Measurements from ENCODE around the gene HHEX. TPM values are rescaled to one million over a fixed set of nuclear protein-coding genes. Genes with fewer than 3 reads are reported as not detected.

HHEX gene
- total RNA-seq, 1 donor from 2014 or later, result 1.1 TPM

DNA sequence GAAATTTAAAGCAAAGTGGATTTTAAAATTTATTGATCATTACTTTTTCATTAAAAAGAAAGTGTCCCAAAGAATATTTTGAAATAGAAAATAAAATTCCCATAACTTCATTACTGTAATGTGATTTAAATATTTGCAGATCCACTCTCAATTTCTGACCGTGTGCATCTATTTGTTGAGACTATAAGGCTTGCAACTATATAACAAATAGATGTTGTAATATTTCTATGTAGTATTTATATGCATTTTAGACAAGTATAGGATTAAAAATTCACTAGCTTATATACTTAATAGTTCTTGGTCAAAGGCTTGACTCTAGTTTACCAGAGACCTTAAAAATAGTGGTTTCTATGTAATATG lies 3.8 kb downstream of the HHEX start:
- ATAC-seq, result no peak

DNA sequence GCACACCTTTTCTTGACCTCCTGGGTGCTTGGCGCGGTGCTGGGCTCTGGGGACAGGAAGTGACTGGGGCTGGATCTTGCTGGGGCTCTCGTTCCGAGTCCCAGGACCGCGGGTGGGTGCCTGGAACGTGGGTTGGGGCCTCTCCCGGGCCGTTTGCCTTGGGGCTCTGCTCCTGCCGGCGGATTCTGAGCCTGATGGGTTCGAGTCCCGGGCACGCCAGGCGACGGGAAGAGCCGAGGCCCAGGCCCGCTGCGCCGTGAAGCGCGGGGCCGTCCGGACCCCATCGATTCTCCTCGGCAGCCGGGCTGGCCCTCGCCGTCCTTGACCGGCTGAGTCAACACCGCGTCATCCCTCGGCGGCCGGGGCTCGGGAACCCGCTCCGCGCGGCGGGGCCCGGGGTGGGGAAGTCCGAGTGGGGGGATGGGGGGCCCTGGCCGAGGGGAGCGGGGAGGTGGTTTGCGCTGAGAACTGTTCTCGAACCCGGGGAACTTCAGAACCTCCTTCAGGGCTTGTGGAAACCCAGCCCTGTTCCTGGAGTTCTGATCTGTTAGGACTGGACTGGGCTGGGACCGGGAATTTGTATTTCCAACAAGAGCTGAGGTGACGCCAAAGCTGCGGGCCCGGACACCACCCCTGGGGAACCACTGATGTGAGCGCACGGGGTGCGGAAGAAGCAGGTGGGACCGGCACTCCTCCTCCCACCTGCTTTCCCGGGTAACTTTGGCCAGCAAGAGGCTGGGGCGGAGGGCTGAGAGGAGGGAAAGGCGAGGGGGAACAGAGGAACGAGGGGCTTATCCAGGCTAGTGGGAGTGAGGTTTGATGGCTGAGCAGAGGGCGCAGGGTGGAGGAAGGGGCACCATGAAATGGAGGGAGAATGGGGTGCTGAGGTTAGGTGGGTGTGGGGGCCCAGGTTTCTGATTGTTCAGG lies 6.2 kb downstream of the HHEX start:
- ATAC-seq, result no peak

DNA sequence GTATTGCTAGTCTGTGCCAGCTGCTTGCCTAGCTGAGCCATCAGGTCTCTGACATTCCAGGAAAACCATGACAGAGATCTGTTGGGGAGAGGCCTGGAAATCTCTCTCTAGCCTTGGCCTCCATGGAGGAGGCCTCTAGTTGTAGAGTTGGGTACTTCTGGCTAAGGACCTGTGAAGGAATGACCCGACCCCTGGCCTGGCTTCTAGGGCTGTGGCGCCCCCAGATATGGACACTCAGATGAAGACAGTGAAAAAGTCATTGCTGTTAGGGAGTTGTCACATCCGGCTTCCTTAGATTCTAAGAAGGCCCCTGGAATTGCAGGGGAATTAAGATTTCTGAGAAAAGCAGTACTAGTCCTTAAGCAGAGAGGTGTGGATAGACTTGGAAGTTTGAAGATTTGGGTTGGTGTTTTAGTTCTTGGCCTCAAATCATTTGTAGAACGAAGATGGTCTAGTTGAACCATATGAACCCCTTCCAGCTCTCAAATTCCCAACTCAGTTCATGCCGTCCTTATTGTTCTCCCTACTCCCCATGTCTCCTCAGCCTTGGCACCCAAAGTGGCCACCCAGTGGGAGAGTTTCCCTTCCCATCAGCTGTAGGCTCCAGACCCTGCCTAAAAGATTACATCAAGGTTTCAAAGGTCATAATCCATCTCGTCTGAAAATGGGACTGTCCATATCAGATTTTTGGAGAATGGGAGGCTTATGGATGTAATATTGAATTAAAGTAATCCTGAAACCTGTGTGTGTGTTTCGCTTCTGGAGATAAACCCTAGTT lies 7.0 kb downstream of the HHEX start:
- no peak for ATAC-seq

DNA sequence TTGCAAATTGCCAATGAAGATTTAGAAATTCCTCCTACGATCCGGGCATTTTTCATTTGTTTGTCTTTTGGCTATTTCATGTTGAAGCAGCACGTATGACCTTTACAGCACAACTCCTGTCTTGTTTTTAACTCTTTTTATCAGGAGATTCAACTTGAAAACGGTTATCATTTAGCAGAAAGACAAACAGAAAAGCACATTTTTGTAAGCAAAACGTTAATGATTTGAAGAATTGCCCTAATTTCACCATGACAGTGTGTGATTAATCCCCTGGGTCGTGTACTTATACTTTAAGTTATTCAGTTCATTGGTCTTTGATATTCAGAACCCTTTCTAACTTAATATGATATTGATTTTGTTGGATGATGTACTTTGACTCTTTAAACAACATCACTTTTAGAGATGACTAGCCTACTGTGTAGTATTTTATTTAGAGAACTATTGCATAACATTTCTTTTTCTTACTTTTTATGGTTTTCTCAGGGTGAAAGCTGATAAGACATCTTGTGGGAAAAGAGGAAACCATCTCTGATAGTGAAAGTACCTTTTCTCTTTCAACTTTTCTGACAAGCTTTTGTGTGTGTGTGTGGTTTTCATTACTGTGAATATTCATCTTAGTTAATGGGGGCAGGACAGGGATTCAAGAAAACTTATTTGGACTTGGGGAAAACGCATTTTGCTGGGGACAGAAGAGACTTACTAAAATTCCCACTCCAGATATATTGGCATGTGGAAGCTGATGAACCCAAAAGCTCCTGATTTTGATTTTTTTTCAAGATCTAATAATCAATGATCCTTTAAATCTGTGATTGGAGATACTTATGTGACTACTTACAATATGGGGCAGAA lies 8.1 kb downstream of the HHEX start:
- no peak for ATAC-seq

DNA sequence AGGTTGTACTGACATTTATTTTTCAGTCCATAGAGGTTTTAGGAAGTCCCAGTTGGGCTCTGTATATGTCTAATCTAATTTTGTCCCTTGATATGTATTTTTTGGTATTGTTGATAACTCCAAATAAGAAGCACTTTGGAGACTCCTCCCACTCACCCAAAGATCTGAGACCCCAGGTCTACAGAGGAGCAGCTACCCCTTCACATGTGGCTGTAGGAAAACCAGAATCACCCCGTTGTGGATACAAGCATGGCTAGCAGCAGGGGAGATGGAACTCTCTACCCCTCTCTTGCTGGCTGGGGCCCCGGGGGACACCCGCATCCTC lies 9.4 kb downstream of the HHEX start:
- ATAC-seq, result no peak

DNA sequence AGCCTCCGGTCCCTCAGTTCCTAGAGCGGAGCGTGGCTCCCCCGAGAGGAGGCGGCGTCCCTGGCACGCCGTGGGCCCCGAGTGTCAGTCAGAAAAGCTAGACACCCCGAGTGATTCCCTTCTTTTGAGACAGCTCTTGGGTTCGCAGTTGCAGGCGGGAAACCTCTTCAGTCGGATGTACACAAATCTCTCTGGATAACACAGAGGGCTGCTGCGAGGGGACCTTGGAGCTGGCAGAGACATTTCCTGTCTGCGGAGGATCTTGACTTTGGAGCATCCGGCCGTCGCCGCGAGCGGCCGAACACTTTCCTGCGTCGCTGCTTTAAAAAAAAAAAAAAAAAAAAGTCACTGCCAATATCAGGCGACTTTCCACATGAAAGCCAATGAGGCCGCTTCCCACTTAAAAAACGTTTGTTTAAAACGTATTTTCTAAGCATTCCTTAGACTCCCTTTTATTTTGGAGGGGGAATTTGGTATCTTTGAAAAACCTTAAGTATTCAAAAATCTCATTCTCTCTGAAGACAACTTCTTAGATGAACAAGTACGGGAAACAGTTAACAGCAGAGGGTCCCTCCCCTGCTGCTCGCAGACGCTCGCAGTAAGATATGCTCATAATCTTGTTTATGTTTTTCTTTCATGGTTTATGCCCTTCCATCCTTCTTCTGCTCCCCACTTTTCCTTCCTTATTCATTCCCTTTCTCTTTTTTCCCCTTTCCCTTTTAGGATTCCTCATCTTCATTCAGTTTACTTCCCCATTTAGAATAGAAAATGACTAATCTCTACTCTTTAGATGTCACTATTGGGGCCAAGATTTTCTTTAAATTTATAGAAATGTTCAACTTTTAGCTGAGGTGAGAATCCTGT lies 10.0 kb downstream of the HHEX start:
- ATAC-seq, result peak; percentile 33

DNA sequence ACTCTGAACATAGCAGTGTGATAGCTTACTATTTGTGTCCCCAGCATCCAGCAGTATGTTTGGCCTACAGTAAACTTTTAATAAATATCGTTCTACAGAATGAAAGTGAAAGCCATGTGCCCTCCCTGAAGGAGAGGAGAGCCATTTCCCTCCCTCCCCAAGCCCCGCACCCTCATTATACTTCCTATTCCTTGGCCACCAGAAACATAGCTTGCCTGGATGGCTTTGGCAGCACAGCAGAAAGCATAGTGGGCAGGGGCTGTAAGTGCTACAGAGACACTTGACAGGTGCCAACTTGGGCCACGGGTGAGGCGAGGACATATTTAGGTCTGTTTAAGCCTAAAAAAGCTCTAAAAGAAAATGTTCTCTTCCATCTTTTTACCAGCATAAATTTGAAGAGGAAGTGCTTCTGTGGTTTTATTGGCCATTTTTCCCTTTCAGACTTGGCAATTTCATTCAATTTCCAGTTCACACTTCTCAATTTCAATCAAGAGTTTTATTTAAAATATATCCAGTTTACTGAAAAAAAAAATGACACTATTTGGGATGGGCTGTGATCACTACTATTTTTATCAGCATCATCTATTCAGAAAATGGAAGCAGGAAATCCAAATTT lies 12.7 kb downstream of the HHEX start:
- ATAC-seq, result no peak

DNA sequence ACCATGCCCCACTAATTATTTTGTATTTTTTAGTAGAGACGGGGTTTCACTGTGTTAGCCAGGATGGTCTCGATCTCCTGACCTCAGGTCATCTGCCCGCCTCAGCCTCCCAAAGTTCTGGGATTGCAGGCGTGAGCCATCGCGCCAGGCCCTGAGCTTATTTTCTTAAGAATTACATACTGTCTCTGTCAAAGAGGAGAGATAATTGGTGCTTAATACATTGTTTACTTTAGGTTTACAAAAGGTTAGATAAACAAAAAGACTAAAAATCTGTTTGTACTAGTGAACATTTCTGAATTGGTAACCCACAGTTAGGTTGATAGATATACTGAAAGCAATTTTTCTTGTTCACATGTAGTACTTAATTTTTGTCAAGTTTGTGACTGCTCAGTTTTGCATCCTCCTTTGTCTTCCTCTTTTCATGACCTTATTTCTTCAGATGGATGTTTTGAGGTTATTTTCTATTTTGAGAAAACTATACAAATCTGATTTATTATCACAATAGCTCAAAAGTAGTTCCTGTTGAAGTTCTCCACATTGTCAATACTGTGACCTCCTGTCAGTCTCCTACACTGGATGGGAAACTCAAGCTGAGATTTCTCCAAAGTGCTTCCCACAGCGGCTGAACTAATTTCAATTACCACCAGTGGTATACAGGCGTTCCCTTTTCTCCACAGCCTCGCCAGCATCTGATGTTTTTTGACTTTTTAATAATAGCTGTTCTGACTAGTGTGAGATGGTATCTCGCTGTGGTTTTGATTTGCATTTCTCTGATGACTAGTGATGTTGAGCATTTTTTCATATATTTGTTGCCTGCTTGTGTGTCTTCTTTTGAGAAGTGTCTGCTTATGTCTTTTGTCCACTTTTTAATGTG lies 22.5 kb downstream of the HHEX start:
- ATAC-seq, result no peak

DNA sequence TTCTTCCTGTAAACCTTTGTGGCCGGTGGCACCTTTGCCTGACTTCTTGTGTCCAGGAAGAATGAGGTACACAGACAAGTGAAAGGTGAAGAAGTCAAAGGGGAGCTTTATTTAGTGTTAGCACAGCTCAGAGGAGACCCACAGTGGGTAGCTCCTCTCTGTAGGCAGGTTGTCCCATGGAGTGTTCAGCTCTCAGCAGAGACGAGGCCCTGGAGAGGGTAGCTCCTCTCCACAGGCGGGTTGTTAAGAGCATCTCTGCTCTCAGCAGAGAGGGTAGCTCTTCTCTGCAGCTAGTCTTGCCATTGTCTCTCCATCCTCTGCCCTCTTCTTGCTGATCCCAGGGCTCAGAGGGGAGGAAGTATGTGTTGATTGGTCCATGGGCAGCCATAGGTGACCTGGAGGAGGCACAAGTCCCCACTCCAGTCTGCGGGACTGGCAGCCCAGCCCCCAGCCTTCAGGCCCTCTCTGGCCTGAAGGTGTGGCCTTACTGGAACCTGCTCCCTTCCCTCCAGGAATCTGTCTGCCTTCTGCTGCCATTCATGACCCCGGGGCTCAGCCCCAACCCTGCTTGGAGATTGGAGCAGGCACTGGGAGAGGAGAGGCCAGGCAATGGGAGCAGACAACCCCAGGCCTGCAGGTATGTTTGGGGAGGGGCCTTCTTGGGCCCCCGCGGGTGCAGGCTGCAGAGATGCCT lies 24.5 kb downstream of the HHEX start:
- no peak for ATAC-seq

DNA sequence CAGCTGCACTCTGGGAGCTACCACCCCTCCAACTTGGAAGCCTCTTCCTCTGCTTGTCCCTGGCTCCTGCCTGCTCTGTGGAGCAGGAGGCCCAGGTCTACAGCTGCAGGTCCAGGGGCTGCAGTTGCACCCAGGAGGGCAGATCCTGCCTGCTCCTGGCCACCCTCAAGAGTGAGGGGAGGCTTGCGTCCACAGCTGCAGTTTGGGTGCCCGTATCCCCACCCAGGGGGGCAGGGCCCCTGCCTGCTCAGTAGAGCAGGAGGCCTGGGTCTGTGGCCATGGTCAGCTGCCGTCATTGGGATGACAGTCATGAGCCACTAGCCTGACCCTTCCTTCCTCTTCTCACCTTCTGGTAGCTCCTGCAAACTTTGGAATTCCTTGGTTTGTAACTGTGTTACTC lies 25.1 kb downstream of the HHEX start:
- ATAC-seq, result no peak

DNA sequence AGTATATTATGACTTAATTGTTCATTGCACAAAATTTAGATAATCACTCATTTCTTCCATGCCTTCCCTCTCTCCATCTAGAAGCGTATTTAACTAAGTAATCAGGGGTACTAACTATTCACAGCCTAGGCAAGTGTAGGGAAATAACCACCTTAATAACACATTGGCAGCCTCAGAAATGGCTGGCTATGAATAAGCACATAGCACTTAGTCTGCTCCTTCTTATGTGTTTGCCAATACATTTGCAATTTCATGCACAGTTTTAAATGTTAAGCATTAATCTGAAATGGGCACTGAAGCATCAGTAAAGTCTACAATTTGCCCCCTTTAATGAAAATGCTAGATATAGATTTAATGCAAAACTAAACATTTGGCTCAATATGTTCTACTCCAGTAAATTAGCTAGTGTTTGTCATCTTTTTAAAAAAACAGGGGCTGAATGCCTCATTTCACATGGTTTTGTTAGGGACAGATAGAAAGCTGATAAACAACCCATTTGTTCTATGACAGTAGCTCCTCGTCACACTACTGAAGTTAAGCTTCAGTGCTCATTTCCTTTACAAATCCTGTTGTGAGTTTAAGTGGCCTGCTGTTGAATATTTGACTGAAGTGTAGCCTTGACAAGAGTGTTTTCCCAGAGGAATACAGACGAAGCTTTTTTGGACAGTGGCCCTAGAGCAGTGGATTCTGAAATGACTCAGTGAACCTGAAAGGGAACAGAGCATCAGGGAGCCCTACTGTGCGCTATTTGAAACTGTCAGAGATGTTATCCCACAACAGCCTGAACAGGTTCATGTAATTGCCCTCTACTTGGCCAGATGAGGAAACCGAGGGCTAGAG lies 30.5 kb downstream of the HHEX start:
- no peak for ATAC-seq

DNA sequence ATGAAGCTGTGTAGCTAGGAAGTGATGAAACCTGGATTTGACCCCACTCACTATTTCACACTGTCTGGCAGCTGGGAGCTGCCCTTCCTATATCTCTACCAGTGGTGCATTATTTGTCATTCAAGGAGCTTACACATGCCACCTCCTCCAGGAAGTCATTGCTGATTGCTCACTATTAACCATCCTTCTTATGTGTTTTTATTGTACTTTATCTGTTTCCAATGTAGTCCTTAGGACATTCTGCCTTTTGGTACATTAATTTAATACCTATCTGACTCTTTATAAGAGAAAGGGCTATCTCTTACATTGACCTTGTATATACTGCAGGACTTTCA lies 31.0 kb downstream of the HHEX start:
- ATAC-seq, result no peak

DNA sequence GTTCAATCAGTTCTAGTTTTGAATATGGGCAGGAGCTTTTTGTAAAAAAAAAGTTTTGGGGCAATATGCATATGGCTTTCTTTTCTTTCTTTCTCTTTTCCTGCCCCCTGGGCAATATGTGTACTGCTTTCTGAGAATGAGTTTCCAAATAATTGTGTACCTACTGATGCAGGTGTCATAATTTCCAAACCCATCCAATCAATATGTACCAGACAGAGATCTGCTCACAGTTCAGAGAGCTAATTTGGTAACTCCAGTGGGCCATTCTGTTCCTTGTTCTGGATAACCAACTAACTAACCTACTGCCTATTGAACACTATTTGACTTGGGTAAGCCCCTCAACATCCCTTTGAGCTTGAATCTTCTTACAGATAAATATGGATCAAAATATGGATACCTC lies 32.6 kb downstream of the HHEX start:
- ATAC-seq, result no peak

DNA sequence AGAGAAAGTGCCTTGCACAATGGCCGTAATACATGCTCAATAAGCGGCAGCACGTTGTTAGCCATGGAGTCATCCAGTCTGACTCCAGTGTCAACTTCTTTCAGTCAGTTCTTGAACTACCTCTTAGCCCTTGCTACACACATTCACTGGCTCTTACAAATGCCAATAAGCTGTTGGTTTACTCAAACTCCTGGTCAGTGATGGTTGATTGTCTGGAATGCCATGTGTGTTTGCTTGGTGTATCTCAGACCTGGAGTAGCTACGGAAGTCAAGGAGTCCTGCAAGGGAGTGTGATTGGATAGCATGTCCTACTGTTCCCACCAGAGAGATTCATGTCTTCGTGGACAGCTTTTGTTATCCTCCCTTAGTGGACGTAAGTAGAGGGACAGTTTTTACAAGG lies 37.4 kb downstream of the HHEX start:
- ATAC-seq, result no peak

DNA sequence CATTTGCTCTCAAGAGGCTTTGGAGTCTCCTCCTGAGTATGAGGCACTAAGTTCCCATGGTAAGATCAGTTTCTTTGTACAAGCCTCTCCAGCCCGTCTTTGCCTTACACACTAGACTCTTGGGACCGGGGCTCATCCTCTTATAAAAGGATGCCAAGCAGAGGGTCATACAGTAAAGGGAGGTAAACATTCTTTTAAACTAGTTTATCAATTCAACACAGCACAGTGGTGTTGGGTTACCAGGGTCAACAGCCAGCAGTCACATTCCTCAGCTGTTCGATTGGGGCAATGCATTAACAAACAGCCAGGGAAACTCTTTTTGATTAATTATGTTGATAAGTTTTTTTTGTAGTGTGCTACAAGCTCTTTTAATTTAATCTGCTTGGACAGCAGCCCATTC lies 37.8 kb downstream of the HHEX start:
- no peak for ATAC-seq

DNA sequence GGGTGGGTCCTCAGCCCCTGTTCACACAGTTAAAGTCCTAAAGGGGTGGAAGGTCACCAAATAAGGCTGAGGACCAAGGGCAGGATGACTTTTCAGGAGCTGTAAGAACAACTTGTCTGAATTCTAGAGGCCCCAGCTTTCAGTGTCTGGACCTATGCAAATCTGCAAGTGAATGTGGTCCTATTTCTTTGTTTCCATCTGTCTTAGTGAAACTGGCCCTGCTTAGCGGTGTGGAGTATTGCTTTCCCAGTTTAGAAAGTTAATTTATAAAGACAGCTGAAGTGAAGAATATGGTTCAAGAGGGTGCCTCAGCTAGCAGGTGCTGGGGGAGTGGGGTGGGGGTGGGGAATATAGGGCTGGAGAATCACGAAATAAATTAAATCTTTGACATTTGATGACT lies 40.1 kb downstream of the HHEX start:
- ATAC-seq, result no peak

DNA sequence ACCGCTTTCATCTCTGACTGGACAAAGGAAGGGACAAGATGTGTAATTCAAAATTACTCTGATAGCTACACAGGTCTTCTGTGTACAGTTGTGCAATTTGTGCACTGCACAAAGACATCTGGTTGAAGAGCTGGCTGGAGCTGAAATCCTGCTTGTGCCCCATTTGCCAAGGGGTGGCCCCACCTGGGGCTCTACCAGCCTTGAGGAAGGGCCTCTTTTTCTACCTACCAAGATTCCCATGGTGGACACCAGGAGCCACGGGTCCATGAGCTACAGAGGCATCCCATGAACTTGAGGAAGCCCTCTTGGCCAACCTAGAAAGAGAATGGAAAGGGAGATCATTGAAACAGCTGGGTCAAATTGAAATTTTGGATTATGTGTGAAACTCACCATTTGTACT lies 43.2 kb downstream of the HHEX start:
- no peak for ATAC-seq

DNA sequence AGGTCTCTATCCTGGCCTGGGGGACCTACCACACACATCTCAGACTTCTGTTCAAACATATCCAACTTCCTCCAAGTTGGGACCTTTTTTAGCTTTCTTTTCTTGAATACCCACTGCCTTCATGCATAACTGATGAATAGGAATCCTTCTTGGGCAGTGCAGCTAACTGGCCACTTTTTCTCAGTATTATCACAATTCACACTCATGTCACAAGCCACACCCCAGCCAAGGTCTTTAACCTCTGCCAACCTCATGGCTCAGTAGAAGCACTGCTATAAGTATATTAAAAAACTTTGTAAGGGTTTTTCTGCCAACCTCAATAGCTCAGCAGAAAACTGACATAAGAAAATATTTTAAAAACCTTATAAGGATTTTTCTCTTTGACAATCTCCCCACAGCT lies 44.5 kb downstream of the HHEX start:
- no peak for ATAC-seq

DNA sequence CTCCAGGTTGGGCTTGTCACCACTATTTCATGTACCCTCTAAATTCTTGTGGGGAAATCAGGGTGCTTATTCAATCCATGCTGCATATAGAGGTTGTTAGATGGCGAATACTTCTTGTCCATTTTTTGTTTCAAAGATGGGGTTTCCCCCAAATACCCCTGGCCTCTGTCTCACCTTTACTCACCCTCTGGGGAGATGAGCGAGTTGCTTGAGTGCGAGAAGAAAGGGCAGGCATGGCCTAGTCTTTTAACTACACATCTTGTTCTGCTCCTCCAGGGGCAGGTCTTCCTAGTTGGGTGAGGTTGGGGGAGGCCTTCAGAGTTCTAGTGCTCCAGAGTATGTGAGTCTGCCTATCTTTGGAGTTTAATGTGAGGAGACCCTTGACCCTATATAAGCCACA lies 46.2 kb downstream of the HHEX start:
- no peak for ATAC-seq

Measured in esophagus mucosa (tissue), 1 donor.